Measurements from ENCODE around the gene LRRC58.

GRCh38 chr3:120364821-120365220 is 15.7 kb upstream of the LRRC58 start:
- TF ChIP-seq, protein P1, sequence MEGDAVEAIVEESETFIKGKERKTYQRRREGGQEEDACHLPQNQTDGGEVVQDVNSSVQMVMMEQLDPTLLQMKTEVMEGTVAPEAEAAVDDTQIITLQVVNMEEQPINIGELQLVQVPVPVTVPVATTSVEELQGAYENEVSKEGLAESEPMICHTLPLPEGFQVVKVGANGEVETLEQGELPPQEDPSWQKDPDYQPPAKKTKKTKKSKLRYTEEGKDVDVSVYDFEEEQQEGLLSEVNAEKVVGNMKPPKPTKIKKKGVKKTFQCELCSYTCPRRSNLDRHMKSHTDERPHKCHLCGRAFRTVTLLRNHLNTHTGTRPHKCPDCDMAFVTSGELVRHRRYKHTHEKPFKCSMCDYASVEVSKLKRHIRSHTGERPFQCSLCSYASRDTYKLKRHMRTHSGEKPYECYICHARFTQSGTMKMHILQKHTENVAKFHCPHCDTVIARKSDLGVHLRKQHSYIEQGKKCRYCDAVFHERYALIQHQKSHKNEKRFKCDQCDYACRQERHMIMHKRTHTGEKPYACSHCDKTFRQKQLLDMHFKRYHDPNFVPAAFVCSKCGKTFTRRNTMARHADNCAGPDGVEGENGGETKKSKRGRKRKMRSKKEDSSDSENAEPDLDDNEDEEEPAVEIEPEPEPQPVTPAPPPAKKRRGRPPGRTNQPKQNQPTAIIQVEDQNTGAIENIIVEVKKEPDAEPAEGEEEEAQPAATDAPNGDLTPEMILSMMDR (IDR thresholded peaks at IDR 0.05) = no peak
- no peak for TF ChIP-seq POLR2A (IDR thresholded peaks at IDR 0.05)

Measured in adrenal gland (tissue), 5 donors.